Endodermal cell (in vitro differentiated cells): ENCODE measurements around the gene TNFRSF21. TPM values are rescaled to one million over a fixed set of nuclear protein-coding genes. Genes with fewer than 3 reads are reported as not detected.

Experiments
- DNase-seq: peaks from one replicate; pipeline ENCODE4 v3.0.0-alpha.2; 2017
- H3K27ac ChIP-seq: 2 replicates; pipeline ENCODE4 v1.5.1; 2013; ENCODE audit warnings: mild to moderate bottlenecking, low read depth, low read length, moderate library complexity
- H3K27me3 ChIP-seq: 2 replicates; pipeline ENCODE4 v1.6.1; 2013; ENCODE audit warnings: mild to moderate bottlenecking, low read length, moderate library complexity; ENCODE audit not compliant: insufficient read depth, control insufficient read depth, poor library complexity, severe bottlenecking
- H3K36me3 ChIP-seq: 2 replicates; pipeline ENCODE4 v1.7.0; 2013; ENCODE audit warnings: mild to moderate bottlenecking, low read length, moderate library complexity; ENCODE audit not compliant: control insufficient read depth, insufficient read depth
- H3K4me1 ChIP-seq: one replicate; pipeline ENCODE4 v1.7.0; 2013; ENCODE audit warnings: low read length; ENCODE audit not compliant: control insufficient read depth, insufficient read depth
- H3K4me3 ChIP-seq: 2 replicates; pipeline ENCODE4 v1.5.1; 2013; ENCODE audit warnings: mild to moderate bottlenecking, low read length, moderate library complexity
- H3K9ac ChIP-seq: 2 replicates; pipeline ENCODE4 v1.6.1; 2013; ENCODE audit warnings: mild to moderate bottlenecking, low read length, moderate library complexity; ENCODE audit not compliant: poor library complexity, severe bottlenecking; ENCODE audit errors: extremely low read depth
- H3K9me3 ChIP-seq: 2 replicates; pipeline ENCODE4 v1.6.1; 2013; ENCODE audit warnings: mild to moderate bottlenecking, low read length, moderate library complexity; ENCODE audit not compliant: control insufficient read depth
- H3K27ac Mint-ChIP-seq: 2 replicates; pipeline ENCODE4 v1.8.0; 2020; ENCODE audit warnings: mixed read lengths
- H3K27me3 Mint-ChIP-seq: 2 replicates; pipeline ENCODE4 v1.8.0; 2021; ENCODE audit warnings: mild to moderate bottlenecking, mixed read lengths; ENCODE audit not compliant: insufficient read depth
- H3K36me3 Mint-ChIP-seq: 2 replicates; pipeline ENCODE4 v1.8.0; 2020; ENCODE audit warnings: low read depth, mixed read lengths
- H3K4me1 Mint-ChIP-seq: 2 replicates; pipeline ENCODE4 v1.8.0; 2020; ENCODE audit warnings: mixed read lengths
- H3K4me3 Mint-ChIP-seq: 2 replicates; pipeline ENCODE4 v1.8.0; 2020; ENCODE audit warnings: mild to moderate bottlenecking, moderate library complexity, mixed read lengths
- H3K9me3 Mint-ChIP-seq: 2 replicates; pipeline ENCODE4 v1.8.0; 2020; ENCODE audit warnings: mild to moderate bottlenecking, mixed read lengths
- CTCF ChIP-seq: fragments of 200-600 bp; sonication (generic); conservative IDR thresholded peaks from 2 replicates; pipeline ENCODE4 v1.5.0; 2021; ENCODE audit warnings: antibody characterized with exemption, mild to moderate bottlenecking
- WGBS, 2 experiments: methylation state at CpG; one replicate each; pipeline versions ENCODE4 v1.1.5 to v1.1.7; 2013; ENCODE audit warnings: missing lambda C conversion rate in 2 of 2, mixed read lengths in 1 of 2; ENCODE audit not compliant: insufficient coverage in 1 of 2, insufficient read length in 1 of 2; 5-methylcytosine and 5-hydroxymethylcytosine counted together
- total RNA-seq, 2 donors: library from RNA; stranded (reverse); fragmentation: NEBNext Ultra II Directional in 1 of 2; extraction: Animal tissue kit (Norgen Biotek cat#: 25700) in 1 of 2; gene quantifications; 2 replicates in 1 of 2; 3 replicates in 1 of 2; pipeline ENCODE4 v1.2.1, GENCODE V29; 2021

The TNFRSF21 gene
- total RNA-seq, 2 donors from 2014 or later = 63.3 to 93.2 TPM

GRCh38 chr6:47235964-47236760 lies 73.5 kb downstream of the TNFRSF21 start:
- H3K27me3 Mint-ChIP-seq = no peaks in the 10 kb centered on the region
- WGBS, 2 experiments = 91 to 96% methylated on average over 6 to 8 of the region's 8 CpGs
- peaks cover 45% of the 10 kb centered on the region for H3K36me3 Mint-ChIP-seq
- no peak overlapping the region for H3K27ac ChIP-seq
- H3K4me3 Mint-ChIP-seq = no peak overlapping the region
- H3K4me3 ChIP-seq = no peak overlapping the region
- peaks cover 25% of the 10 kb centered on the region for H3K4me1 Mint-ChIP-seq
- no peaks in the 10 kb centered on the region for H3K9me3 ChIP-seq
- H3K4me1 ChIP-seq = peaks cover 2% of the 10 kb centered on the region
- DNase-seq = no peak
- no peaks in the 10 kb centered on the region for H3K27me3 ChIP-seq
- H3K27ac Mint-ChIP-seq = peak overlapping the region; percentile 11
- H3K9ac ChIP-seq = no peak overlapping the region
- no peaks in the 10 kb centered on the region for H3K9me3 Mint-ChIP-seq
- TF ChIP-seq CTCF = no peak
- peaks cover 90% of the 10 kb centered on the region for H3K36me3 ChIP-seq

- Histone ChIP-seq H3K9me3 (no peaks in the 10 kb centered on the region), H3K9ac (no peak overlapping the region), H3K36me3 (peaks cover 90% of the 10 kb centered on the region), H3K4me3 (no peak overlapping the region), H3K27me3 (no peaks in the 10 kb centered on the region), H3K4me1 (peaks cover 9% of the 10 kb centered on the region), H3K27ac (no peak overlapping the region)
- Mint-ChIP-seq H3K4me1 (peaks cover 33% of the 10 kb centered on the region), H3K9me3 (no peaks in the 10 kb centered on the region), H3K27me3 (no peaks in the 10 kb centered on the region), H3K36me3 (peaks cover 47% of the 10 kb centered on the region), H3K27ac (peak overlapping the region; percentile 11), H3K4me3 (no peak overlapping the region)
- WGBS, 2 experiments = 97% methylated on average over 1 of the region's 1 CpG; no CpG with 5 or more reads in 1 of the 2 experiments
- no peak for DNase-seq
- TF ChIP-seq CTCF = no peak
Measured at GRCh38 chr6:47235421-47235820, 74.3 kb downstream of the TNFRSF21 start.

- 94 to 95% methylated on average over 20 to 29 of the region's 30 CpGs for WGBS, 2 experiments
- H3K27ac ChIP-seq = no peak overlapping the region
Measured at GRCh38 chr6:47234266-47234933, 75.3 kb downstream of the TNFRSF21 start.

More at GRCh38 chr6:47234266-47234933, 75.3 kb downstream of the TNFRSF21 start:
- Mint-ChIP-seq H3K4me1 (peaks cover 36% of the 10 kb centered on the region), H3K36me3 (peaks cover 49% of the 10 kb centered on the region), H3K9me3 (no peaks in the 10 kb centered on the region), H3K27ac (peak overlapping the region; percentile 13), H3K27me3 (no peaks in the 10 kb centered on the region), H3K4me3 (no peak overlapping the region)
- no peak for TF ChIP-seq CTCF
- Histone ChIP-seq H3K4me1 (peaks cover 9% of the 10 kb centered on the region), H3K27me3 (no peaks in the 10 kb centered on the region), H3K36me3 (peaks cover 90% of the 10 kb centered on the region), H3K4me3 (no peak overlapping the region), H3K9me3 (peaks cover 2% of the 10 kb centered on the region), H3K9ac (no peak overlapping the region)
- no peak for DNase-seq
